Kidney (tissue), 14 donors: ENCODE results near the gene MYDGF. TPM values are rescaled to one million over a fixed set of nuclear protein-coding genes. Genes with fewer than 3 reads are reported as not detected.
A peak's percentile ranks its signal among the peaks of the same experiment; 100 is the strongest.

ENCODE experiments used
- DNase-seq, 5 donors: peaks; one replicate each; pipeline ENCODE4 v3.0.0-alpha.2; 2013 to 2020
- FAIRE-seq: peaks from 2 replicates; lab custom pipeline; 2012; peaks lifted over from hg19 to GRCh38; lab: Jason Lieb, UNC
- H3K27ac ChIP-seq, 2 donors: one replicate each; pipeline ENCODE4 v1.7.0; 2013; ENCODE audit warnings: low read depth in 2 of 2, low read length in 2 of 2, inconsistent platforms in 1 of 2
- H3K27me3 ChIP-seq: one replicate; pipeline ENCODE4 v1.7.1; 2013; ENCODE audit warnings: low read length, inconsistent platforms; ENCODE audit not compliant: control insufficient read depth, insufficient read depth
- H3K36me3 ChIP-seq, 3 donors: one replicate each; pipeline versions ENCODE4 v1.7.0 to v1.7.1; 2013; ENCODE audit warnings: low read length in 3 of 3, control low read depth in 1 of 3, inconsistent platforms in 1 of 3; ENCODE audit not compliant: insufficient read depth in 3 of 3, control insufficient read depth in 2 of 3
- H3K4me1 ChIP-seq, 3 donors: one replicate each; pipeline versions ENCODE4 v1.7.0 to v1.7.1; 2013; ENCODE audit warnings: low read length in 3 of 3, inconsistent platforms in 1 of 3, low read depth in 1 of 3; ENCODE audit not compliant: control insufficient read depth in 2 of 3, insufficient read depth in 2 of 3
- H3K4me3 ChIP-seq, 3 donors: one replicate each; pipeline versions ENCODE4 v1.7.0 to v1.8.1; 2013; ENCODE audit warnings: low read length in 3 of 3, control low read depth in 1 of 3, inconsistent platforms in 1 of 3
- H3K9ac ChIP-seq, 3 donors: one replicate each; pipeline versions ENCODE4 v1.7.0 to v1.7.1; 2013; ENCODE audit warnings: low read length in 3 of 3, control low read depth in 1 of 3, inconsistent platforms in 1 of 3
- H3K9me3 ChIP-seq, 3 donors: one replicate each; pipeline versions ENCODE4 v1.7.0 to v1.7.1; 2013; ENCODE audit warnings: low read length in 3 of 3, control low read depth in 1 of 3, inconsistent platforms in 1 of 3; ENCODE audit not compliant: control insufficient read depth in 2 of 3, insufficient read depth in 1 of 3
- CTCF ChIP-seq: IDR thresholded peaks from 3 replicates; pipeline ENCODE4 v1.5.1; 2012; ENCODE audit warnings: mild to moderate bottlenecking, moderate library complexity, borderline replicate concordance; ENCODE audit not compliant: insufficient read depth; ENCODE audit errors: extremely low read depth
- intact Hi-C: fragments of 100-400 bp; cut with DNase I; formaldehyde crosslinking; loops from one replicate; pipeline ENCODE4 v1.11.1; 2022
- polyA plus RNA-seq: library from polyadenylated mRNA; stranded (reverse); fragments of 350-450 nt; fragmentation: Illumina TruSeq; extraction: RNeasy Lipid Tissue Mini Kit (QIAGEN cat#74804); gene quantifications from one replicate; pipeline ENCODE4 v1.2.3, GENCODE V29; 2014; ENCODE audit warnings: low read depth, low replicate concordance; ENCODE audit not compliant: insufficient read depth
- total RNA-seq: library from RNA; stranded (reverse); fragmentation: NEBNext Ultra II Directional; extraction: Animal tissue kit (Norgen Biotek cat#: 25700); gene quantifications from one replicate; pipeline ENCODE4 v1.2.1, GENCODE V29; 2021
- donor health status: control.
- donor health status: control.
- donor health status: control.
- donor health status: control.
- donor health status: control.
- donor health status: DM: yes; HTN: yes; CAD: no.
- donor health status: Normal renal cell carcinoma (clear cell type).

Gene MYDGF
- total and polyA plus RNA-seq, 2 donors from 2014 or later, result 75.8 to 85.5 TPM

- H3K36me3 ChIP-seq, result peaks cover 5 to 46% (median 28%) of the 10 kb centered on the region in 3 donors
- H3K27me3 ChIP-seq, result no peaks in the 10 kb centered on the region
- DNase-seq (peak in 1 of 5 donors; percentile 53), FAIRE-seq (no peak)
- no peak overlapping the region for H3K4me3 ChIP-seq
- TF ChIP-seq CTCF, result no peak
- no peaks in the 10 kb centered on the region for H3K4me1 ChIP-seq
- H3K9ac ChIP-seq, result no peak overlapping the region
- no peak overlapping the region for H3K27ac ChIP-seq
- intact Hi-C loops, result no loop called here
- H3K9me3 ChIP-seq, result no peaks in the 10 kb centered on the region
These were observed 25.1 kb upstream of the MYDGF start for GRCh38 chr19:4695224-4695731.

- DNase-seq (no peak), FAIRE-seq (no peak)
- Histone ChIP-seq H3K9ac (no peak overlapping the region), H3K9me3 (no peaks in the 10 kb centered on the region), H3K4me1 (no peaks in the 10 kb centered on the region), H3K4me3 (no peak overlapping the region), H3K27ac (no peak overlapping the region), H3K27me3 (no peaks in the 10 kb centered on the region), H3K36me3 (peaks cover 5 to 44% (median 31%) of the 10 kb centered on the region in 3 donors)
- intact Hi-C loops, result no loop called here
- no peak for TF ChIP-seq CTCF
These were observed 24.3 kb upstream of the MYDGF start for GRCh38 chr19:4694211-4694987.

- H3K27ac ChIP-seq, result no peak overlapping the region
These were observed 23.5 kb upstream of the MYDGF start for GRCh38 chr19:4693471-4694121.

More at GRCh38 chr19:4693471-4694121, 23.5 kb upstream of the MYDGF start:
- no peak for TF ChIP-seq CTCF
- no peaks in the 10 kb centered on the region for H3K9me3 ChIP-seq
- intact Hi-C loops, result no loop called here
- H3K9ac ChIP-seq, result no peak overlapping the region
- no peak for FAIRE-seq
- DNase-seq, result no peak
- H3K27me3 ChIP-seq, result no peaks in the 10 kb centered on the region
- no peaks in the 10 kb centered on the region for H3K4me1 ChIP-seq
- H3K4me3 ChIP-seq, result no peak overlapping the region
- peaks cover 5 to 45% (median 32%) of the 10 kb centered on the region in 3 donors for H3K36me3 ChIP-seq
